Right atrium auricular region (tissue), 2 donors: ENCODE results near the gene ACAD11. TPM values are rescaled to one million over a fixed set of nuclear protein-coding genes. Genes with fewer than 3 reads are reported as not detected.

Experiments
- total RNA-seq, 2 donors: library from RNA; depleted of rRNA; stranded (reverse); fragments of >200 nt; gene quantifications; one replicate each; pipeline ENCODE4 v1.1.0, GENCODE V29; 2016

Gene ACAD11
- total RNA-seq, 2 donors from 2014 or later = 18.0 to 26.0 TPM

Other genes starting within 250 kb of the ACAD11 start
- 10 to 100 TPM; 17.6 to 22.9 TPM for gene DNAJC13, start 242.3 kb downstream of the ACAD11 start, total RNA-seq
- gene ACKR4, start 62.5 kb downstream of the ACAD11 start, total RNA-seq = 1 to 10 TPM; 3.9 to 7.9 TPM
- 10 to 100 TPM; 23.3 to 27.1 TPM for gene UBA5, start 520 bp upstream of the ACAD11 start, total RNA-seq
- gene NPHP3, start 62.6 kb upstream of the ACAD11 start, total RNA-seq = 10 to 100 TPM; 12.2 to 15.3 TPM